HepG2 (cell line): Measurements from ENCODE around the gene NEAT1. TPM values are rescaled to one million over a fixed set of nuclear protein-coding genes. Genes with fewer than 3 reads are reported as not detected.

Experiments
- AHR ChIP-seq: IDR thresholded peaks from 2 replicates; pipeline ENCODE4 v1.6.1; 2018; ENCODE audit warnings: missing genetic modification reagents, missing compliant biosample characterization
- EED ChIP-seq: sonication (generic); formaldehyde crosslinking; IDR thresholded peaks from 2 replicates; pipeline ENCODE4 v1.5.0; 2020; ENCODE audit warnings: mild to moderate bottlenecking, missing genetic modification reagents
- ISX ChIP-seq: sonication (generic); formaldehyde crosslinking; conservative IDR thresholded peaks from 2 replicates; pipeline ENCODE4 v1.5.0; 2020; ENCODE audit warnings: missing genetic modification reagents
- NCOA2 ChIP-seq: sonication (generic); formaldehyde crosslinking; IDR thresholded peaks from 2 replicates; pipeline ENCODE4 v1.8.0; 2022; ENCODE audit warnings: inconsistent platforms
- PAXIP1 ChIP-seq: sonication (generic); formaldehyde crosslinking; conservative IDR thresholded peaks from 2 replicates; pipeline ENCODE4 v1.4.0; 2020; ENCODE audit warnings: mild to moderate bottlenecking, missing genetic modification reagents, moderate library complexity
- RNF2 ChIP-seq: fragments of 450-650 bp; conservative IDR thresholded peaks from 2 replicates; pipeline ENCODE4 v1.6.1; 2016; ENCODE audit warnings: low read depth
- ZKSCAN8 ChIP-seq: IDR thresholded peaks from 2 replicates; pipeline ENCODE4 v1.6.1; 2016; ENCODE audit warnings: borderline replicate concordance, missing genetic modification reagents, missing compliant biosample characterization
- ZNF775 ChIP-seq: sonication (generic); formaldehyde crosslinking; IDR thresholded peaks from 2 replicates; pipeline ENCODE4 v1.4.0; 2020; ENCODE audit warnings: missing genetic modification reagents, mild to moderate bottlenecking, moderate library complexity, borderline replicate concordance
- ZNF816 ChIP-seq: sonication (generic); formaldehyde crosslinking; IDR thresholded peaks from 2 replicates; pipeline ENCODE4 v1.8.0; 2022; ENCODE audit warnings: missing genetic modification reagents, mild to moderate bottlenecking, borderline replicate concordance
- ZNF879 ChIP-seq: sonication (generic); formaldehyde crosslinking; IDR thresholded peaks from 2 replicates; pipeline ENCODE4 v1.8.1; 2023; ENCODE audit warnings: missing genetic modification reagents
- polyA plus RNA-seq, 8 experiments: library from polyadenylated mRNA; depleted of rRNA in 3 of 8; stranded (reverse) in 7 of 8; unstranded in 1 of 8; fragments of >200 nt; fragmentation: Illumina TruSeq in 4 of 8; extraction: Trizol in 4 of 8; gene quantifications; 2 replicates each; pipeline versions ENCODE4 v1.2.1 to v1.2.3, GENCODE V29; 2011 to 2016; ENCODE audit warnings: low read depth in 4 of 8, missing spikeins in 1 of 8, mixed read lengths in 1 of 8; ENCODE audit not compliant: insufficient read depth in 1 of 8
- total RNA-seq, 5 experiments: library from RNA; depleted of rRNA; stranded (reverse); fragments of >200 nt; fragmentation: Illumina TruSeq; extraction: Trizol; gene quantifications; 2 replicates each; pipeline ENCODE4 v1.2.3, GENCODE V29; 2016; ENCODE audit warnings: low read depth in 1 of 5
- TF ChIP-seq, protein P1 (sequence below): sonication (generic); formaldehyde crosslinking; IDR thresholded peaks from 2 replicates; pipeline ENCODE4 v1.4.0; 2020; ENCODE audit warnings: mild to moderate bottlenecking, missing genetic modification reagents
- TF ChIP-seq, protein P2 (sequence below): IDR thresholded peaks from 2 replicates; pipeline ENCODE4 v1.6.1; 2016; ENCODE audit warnings: missing biosample characterization, missing genetic modification reagents, low read depth
- TF ChIP-seq, protein P3 (sequence below): sonication (generic); formaldehyde crosslinking; conservative IDR thresholded peaks from 2 replicates; pipeline ENCODE4 v1.8.0; 2022; ENCODE audit warnings: low read depth, missing genetic modification reagents

Gene NEAT1
- total and polyA plus RNA-seq, 2 of the 13 experiments (the other 11 are each of a cell fraction or from before 2014, with no cell fraction given), result 20.5 to 41.2 TPM

GRCh38 chr11:65487467-65488272 lies 65.1 kb downstream of the NEAT1 start (continued):
- TF ChIP-seq, protein P1, sequence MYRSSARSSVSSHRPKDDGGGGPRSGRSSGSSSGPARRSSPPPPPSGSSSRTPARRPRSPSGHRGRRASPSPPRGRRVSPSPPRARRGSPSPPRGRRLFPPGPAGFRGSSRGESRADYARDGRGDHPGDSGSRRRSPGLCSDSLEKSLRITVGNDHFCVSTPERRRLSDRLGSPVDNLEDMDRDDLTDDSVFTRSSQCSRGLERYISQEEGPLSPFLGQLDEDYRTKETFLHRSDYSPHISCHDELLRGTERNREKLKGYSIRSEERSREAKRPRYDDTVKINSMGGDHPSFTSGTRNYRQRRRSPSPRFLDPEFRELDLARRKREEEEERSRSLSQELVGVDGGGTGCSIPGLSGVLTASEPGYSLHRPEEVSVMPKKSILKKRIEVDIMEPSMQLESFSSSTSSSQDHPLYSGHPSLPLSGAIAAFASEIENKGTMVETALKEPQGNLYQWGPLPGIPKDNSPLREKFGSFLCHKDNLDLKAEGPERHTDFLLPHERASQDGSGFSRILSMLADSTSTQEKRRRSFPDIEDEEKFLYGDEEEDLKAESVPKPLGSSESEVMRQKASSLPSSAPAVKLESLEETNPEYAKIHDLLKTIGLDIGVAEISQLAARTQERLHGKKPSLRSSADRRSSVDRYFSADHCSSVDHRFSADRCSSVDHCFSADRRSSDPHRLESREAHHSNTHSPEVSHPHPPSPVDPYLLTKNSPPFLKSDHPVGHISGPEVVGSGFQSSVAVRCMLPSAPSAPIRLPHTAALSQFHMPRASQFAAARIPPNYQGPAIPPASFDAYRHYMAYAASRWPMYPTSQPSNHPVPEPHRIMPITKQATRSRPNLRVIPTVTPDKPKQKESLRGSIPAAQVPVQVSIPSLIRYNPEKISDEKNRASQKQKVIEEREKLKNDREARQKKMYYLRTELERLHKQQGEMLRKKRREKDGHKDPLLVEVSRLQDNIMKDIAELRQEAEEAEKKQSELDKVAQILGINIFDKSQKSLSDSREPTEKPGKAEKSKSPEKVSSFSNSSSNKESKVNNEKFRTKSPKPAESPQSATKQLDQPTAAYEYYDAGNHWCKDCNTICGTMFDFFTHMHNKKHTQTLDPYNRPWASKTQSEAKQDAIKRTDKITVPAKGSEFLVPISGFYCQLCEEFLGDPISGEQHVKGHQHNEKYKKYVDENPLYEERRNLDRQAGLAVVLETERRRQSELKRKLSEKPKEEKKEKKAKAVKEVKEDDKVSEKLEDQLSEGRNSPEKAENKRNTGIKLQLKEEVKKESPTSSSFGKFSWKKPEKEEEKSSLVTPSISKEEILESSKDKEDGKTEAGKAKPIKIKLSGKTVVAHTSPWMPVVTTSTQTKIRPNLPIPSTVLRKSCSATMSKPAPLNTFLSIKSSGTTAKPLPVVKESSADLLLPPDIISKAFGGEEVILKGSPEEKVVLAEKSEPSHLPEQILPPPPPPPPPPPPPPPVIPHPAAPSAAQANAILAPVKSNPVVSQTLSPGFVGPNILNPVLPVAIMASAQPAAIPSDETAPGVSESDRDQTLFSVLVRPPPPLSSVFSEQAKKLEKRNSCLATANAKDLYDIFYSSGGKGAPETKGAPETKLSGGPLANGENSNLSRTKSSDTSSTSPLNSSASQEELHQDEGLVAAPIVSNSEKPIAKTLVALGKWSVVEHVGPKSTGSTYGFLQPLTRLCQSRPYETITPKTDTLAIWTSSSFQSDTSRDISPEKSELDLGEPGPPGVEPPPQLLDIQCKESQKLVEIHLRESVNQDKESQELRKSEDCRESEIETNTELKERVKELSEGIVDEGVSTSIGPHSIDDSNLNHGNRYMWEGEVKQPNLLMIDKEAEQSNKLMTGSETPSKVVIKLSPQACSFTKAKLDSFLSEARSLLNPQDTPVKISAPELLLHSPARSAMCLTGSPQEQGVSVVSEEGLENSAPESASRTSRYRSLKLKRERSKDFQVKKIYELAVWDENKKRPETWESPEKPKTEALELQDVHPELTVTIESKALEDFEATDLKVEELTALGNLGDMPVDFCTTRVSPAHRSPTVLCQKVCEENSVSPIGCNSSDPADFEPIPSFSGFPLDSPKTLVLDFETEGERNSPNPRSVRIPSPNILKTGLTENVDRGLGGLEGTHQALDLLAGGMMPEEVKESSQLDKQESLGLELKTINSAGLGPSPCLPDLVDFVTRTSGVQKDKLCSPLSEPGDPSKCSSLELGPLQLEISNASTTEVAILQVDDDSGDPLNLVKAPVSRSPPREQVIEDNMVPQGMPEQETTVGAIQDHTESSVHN, result no peak
- TF ChIP-seq, protein P2, sequence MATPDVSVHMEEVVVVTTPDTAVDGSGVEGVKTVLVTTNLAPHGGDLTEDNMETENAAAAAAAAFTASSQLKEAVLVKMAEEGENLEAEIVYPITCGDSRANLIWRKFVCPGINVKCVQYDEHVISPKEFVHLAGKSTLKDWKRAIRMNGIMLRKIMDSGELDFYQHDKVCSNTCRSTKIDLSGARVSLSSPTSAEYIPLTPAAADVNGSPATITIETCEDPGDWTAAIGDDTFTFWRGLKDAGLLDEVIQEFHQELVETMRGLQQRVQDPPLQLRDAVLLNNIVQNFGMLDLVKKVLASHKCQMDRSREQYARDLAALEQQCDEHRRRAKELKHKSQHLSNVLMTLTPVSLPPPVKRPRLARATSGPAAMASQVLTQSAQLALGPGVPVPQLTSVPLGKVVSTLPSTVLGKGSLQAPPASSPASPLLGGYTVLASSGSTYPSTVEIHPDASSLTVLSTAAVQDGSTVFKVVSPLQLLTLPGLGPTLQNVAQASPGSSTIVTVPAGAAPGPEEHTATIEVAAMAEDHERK (CRISPR knock-in tag), result no peak
- TF ChIP-seq EED (CRISPR knock-in tag), result no peak; the same call in 1 of the 2 replicates
- peak; percentile 74 for TF ChIP-seq NCOA2 (CRISPR knock-in tag)
- no peak; the same call in 1 of the 2 replicates for TF ChIP-seq AHR (CRISPR knock-in tag)
- TF ChIP-seq ZNF775 (CRISPR knock-in tag), result no peak
- TF ChIP-seq RNF2, result no peak
- no peak for TF ChIP-seq ZNF879 (CRISPR knock-in tag)
- no peak for TF ChIP-seq ZNF816
- TF ChIP-seq ZKSCAN8 (CRISPR knock-in tag), result no peak
- TF ChIP-seq, protein P3, sequence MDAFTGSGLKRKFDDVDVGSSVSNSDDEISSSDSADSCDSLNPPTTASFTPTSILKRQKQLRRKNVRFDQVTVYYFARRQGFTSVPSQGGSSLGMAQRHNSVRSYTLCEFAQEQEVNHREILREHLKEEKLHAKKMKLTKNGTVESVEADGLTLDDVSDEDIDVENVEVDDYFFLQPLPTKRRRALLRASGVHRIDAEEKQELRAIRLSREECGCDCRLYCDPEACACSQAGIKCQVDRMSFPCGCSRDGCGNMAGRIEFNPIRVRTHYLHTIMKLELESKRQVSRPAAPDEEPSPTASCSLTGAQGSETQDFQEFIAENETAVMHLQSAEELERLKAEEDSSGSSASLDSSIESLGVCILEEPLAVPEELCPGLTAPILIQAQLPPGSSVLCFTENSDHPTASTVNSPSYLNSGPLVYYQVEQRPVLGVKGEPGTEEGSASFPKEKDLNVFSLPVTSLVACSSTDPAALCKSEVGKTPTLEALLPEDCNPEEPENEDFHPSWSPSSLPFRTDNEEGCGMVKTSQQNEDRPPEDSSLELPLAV, result no peak
- TF ChIP-seq ISX (CRISPR knock-in tag), result no peak
- TF ChIP-seq PAXIP1, result peak; percentile 71
